ENCODE data around the gene DCUN1D2.
A peak's percentile ranks its signal among the peaks of the same experiment; 100 is the strongest.

Gene DCUN1D2

GRCh38 chr13:113426591-113426986 lies 63.9 kb downstream of the DCUN1D2 start:
- TF ChIP-seq PAX5 (IDR thresholded peaks at IDR 0.05; ENCODE audit: insufficient read depth, low read length, severe bottlenecking) (no peak), POU2F2 (IDR thresholded peaks at IDR 0.05; ENCODE audit: low read depth, low read length) (no peak), POLR2A (IDR thresholded peaks at IDR 0.05; ENCODE audit: low read depth, low read length) (no peak), POLR2AphosphoS5 (IDR thresholded peaks at IDR 0.05; ENCODE audit: low read depth, low read length) (no peak), SPI1 (IDR thresholded peaks at IDR 0.05; ENCODE audit: low read depth, low read length) (no peak), TAF1 (IDR thresholded peaks at IDR 0.05; ENCODE audit: low read depth, low read length) (no peak)
- no peak for DNase-seq (ENCODE audit: insufficient read length, low spot score)
- FAIRE-seq, result no peak

GRCh38 chr13:113425941-113426590 lies 64.4 kb downstream of the DCUN1D2 start:
- TF ChIP-seq SPI1 (IDR thresholded peaks at IDR 0.05; ENCODE audit: low read depth, low read length), result no peak
- no peak for TF ChIP-seq POU2F2 (IDR thresholded peaks at IDR 0.05; ENCODE audit: low read depth, low read length)
- DNase-seq (ENCODE audit: insufficient read length, low spot score) (no peak), FAIRE-seq (no peak)

- no peak for FAIRE-seq
- no peak for TF ChIP-seq POLR2A (IDR thresholded peaks at IDR 0.05; ENCODE audit: low read depth, low read length)
- TF ChIP-seq POLR2AphosphoS5 (IDR thresholded peaks at IDR 0.05; ENCODE audit: low read depth, low read length), result no peak
- no peak for TF ChIP-seq PAX5 (IDR thresholded peaks at IDR 0.05; ENCODE audit: insufficient read depth, low read length, severe bottlenecking)
- no peak for TF ChIP-seq POU2F2 (IDR thresholded peaks at IDR 0.05; ENCODE audit: low read depth, low read length)
- no peak for TF ChIP-seq SPI1 (IDR thresholded peaks at IDR 0.05; ENCODE audit: low read depth, low read length)
- TF ChIP-seq TAF1 (IDR thresholded peaks at IDR 0.05; ENCODE audit: low read depth, low read length), result no peak
- no peak for DNase-seq (ENCODE audit: insufficient read length, low spot score)
Observed at GRCh38 chr13:113423520-113424163, 66.9 kb downstream of the DCUN1D2 start.

- FAIRE-seq (no peak), DNase-seq (ENCODE audit: insufficient read length, low spot score) (no peak)
- TF ChIP-seq SPI1 (IDR thresholded peaks at IDR 0.05; ENCODE audit: low read depth, low read length) (no peak), POLR2AphosphoS5 (IDR thresholded peaks at IDR 0.05; ENCODE audit: low read depth, low read length) (no peak), POLR2A (IDR thresholded peaks at IDR 0.05; ENCODE audit: low read depth, low read length) (no peak), PAX5 (IDR thresholded peaks at IDR 0.05; ENCODE audit: insufficient read depth, low read length, severe bottlenecking) (no peak), POU2F2 (IDR thresholded peaks at IDR 0.05; ENCODE audit: low read depth, low read length) (no peak), TAF1 (IDR thresholded peaks at IDR 0.05; ENCODE audit: low read depth, low read length) (no peak)
Observed at GRCh38 chr13:113422807-113423519, 67.5 kb downstream of the DCUN1D2 start.

GRCh38 chr13:113421673-113422270 lies 68.7 kb downstream of the DCUN1D2 start:
- DNase-seq (ENCODE audit: insufficient read length, low spot score), result no peak
- TF ChIP-seq POU2F2 (IDR thresholded peaks at IDR 0.05; ENCODE audit: low read depth, low read length), result no peak
- no peak for TF ChIP-seq POLR2A (IDR thresholded peaks at IDR 0.05; ENCODE audit: low read depth, low read length)
- TF ChIP-seq POLR2AphosphoS5 (IDR thresholded peaks at IDR 0.05; ENCODE audit: low read depth, low read length), result no peak
- TF ChIP-seq PAX5 (IDR thresholded peaks at IDR 0.05; ENCODE audit: insufficient read depth, low read length, severe bottlenecking), result no peak
- no peak for TF ChIP-seq TAF1 (IDR thresholded peaks at IDR 0.05; ENCODE audit: low read depth, low read length)
- no peak for TF ChIP-seq SPI1 (IDR thresholded peaks at IDR 0.05; ENCODE audit: low read depth, low read length)
- no peak for FAIRE-seq

- TF ChIP-seq PAX5 (IDR thresholded peaks at IDR 0.05; ENCODE audit: insufficient read depth, low read length, severe bottlenecking), result no peak
- TF ChIP-seq SPI1 (IDR thresholded peaks at IDR 0.05; ENCODE audit: low read depth, low read length), result no peak
- no peak for TF ChIP-seq POLR2A (IDR thresholded peaks at IDR 0.05; ENCODE audit: low read depth, low read length)
- no peak for FAIRE-seq
- DNase-seq (ENCODE audit: insufficient read length, low spot score), result peak; percentile 48
Observed at GRCh38 chr13:113420833-113421600, 69.5 kb downstream of the DCUN1D2 start.

GRCh38 chr13:113420232-113420631 lies 70.3 kb downstream of the DCUN1D2 start:
- TF ChIP-seq POLR2AphosphoS5 (IDR thresholded peaks at IDR 0.05; ENCODE audit: low read depth, low read length) (no peak), POU2F2 (IDR thresholded peaks at IDR 0.05; ENCODE audit: low read depth, low read length) (no peak), TAF1 (IDR thresholded peaks at IDR 0.05; ENCODE audit: low read depth, low read length) (no peak), SPI1 (IDR thresholded peaks at IDR 0.05; ENCODE audit: low read depth, low read length) (no peak), PAX5 (IDR thresholded peaks at IDR 0.05; ENCODE audit: insufficient read depth, low read length, severe bottlenecking) (no peak), POLR2A (IDR thresholded peaks at IDR 0.05; ENCODE audit: low read depth, low read length) (no peak)
- no peak for FAIRE-seq

GRCh38 chr13:113419531-113420193 lies 70.8 kb downstream of the DCUN1D2 start:
- TF ChIP-seq PAX5 (IDR thresholded peaks at IDR 0.05; ENCODE audit: insufficient read depth, low read length, severe bottlenecking) (no peak), TAF1 (IDR thresholded peaks at IDR 0.05; ENCODE audit: low read depth, low read length) (no peak), POLR2A (IDR thresholded peaks at IDR 0.05; ENCODE audit: low read depth, low read length) (no peak), SPI1 (IDR thresholded peaks at IDR 0.05; ENCODE audit: low read depth, low read length) (no peak), POLR2AphosphoS5 (IDR thresholded peaks at IDR 0.05; ENCODE audit: low read depth, low read length) (no peak), POU2F2 (IDR thresholded peaks at IDR 0.05; ENCODE audit: low read depth, low read length) (no peak)
- no peak for FAIRE-seq
- DNase-seq (ENCODE audit: insufficient read length, low spot score), result no peak

More at GRCh38 chr13:113420232-113420631, 70.3 kb downstream of the DCUN1D2 start:
- no peak for DNase-seq (ENCODE audit: insufficient read length, low spot score)
